Spleen (tissue), 7 donors: Measurements from ENCODE around the gene SLC25A20.

ENCODE experiments used
- CTCF ChIP-seq, 11 experiments: fragments of 200-600 bp in 7 of 11; fragments of 450-650 bp in 4 of 11; sonication (generic) in 4 of 11; IDR thresholded peaks in 8 of 11; conservative IDR thresholded peaks in 3 of 11; 1 replicate in 7 of 11; 2 replicates in 4 of 11; pipeline versions ENCODE4 v1.4.0 to v1.8.0; 2016 to 2021; ENCODE audit warnings: antibody characterized with exemption in 11 of 11, inconsistent platforms in 4 of 11, mild to moderate bottlenecking in 1 of 11
- POLR2A ChIP-seq, 3 donors: fragments of 450-650 bp; IDR thresholded peaks; one replicate each; pipeline ENCODE4 v1.5.1; 2017; ENCODE audit warnings: antibody characterized with exemption in 3 of 3, mild to moderate bottlenecking in 1 of 3
- POLR2AphosphoS5 ChIP-seq, 3 donors: sonication (generic); formaldehyde crosslinking; IDR thresholded peaks; one replicate each; pipeline ENCODE4 v1.5.1; 2017; ENCODE audit warnings: antibody characterized with exemption in 3 of 3
- donor health status: DM: no; HTN: no; CAD: no; lungs with moderate emphysema.
- donor health status: DM: no; HTN: no; CAD: no.
- donor health status: DM: no; HTN: no; CAD: no.

DNA sequence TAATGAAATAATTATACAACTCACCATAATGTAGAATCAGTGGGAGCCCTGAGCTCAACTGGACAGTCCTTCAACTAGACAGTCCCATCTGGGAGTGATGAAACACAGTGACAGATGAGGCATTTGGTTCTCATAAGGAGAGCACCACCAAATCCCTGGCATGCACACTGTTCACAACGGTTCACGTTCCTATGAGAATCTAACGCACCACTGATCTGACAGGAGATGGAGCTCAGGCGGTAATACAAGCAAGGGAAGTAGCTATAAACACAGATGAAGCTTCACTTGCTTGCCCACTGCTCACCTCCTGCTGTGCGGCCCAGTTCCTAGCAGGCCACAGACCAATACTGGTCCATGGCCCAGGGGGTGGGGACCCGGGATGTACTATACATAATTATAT is 68.0 kb downstream of the SLC25A20 start:
- TF ChIP-seq CTCF (IDR thresholded peaks at IDR 0.05 in 8 of 11, conservative IDR thresholded peaks at IDR 0.05 in 3 of 11) (no peak), POLR2A (IDR thresholded peaks at IDR 0.05) (no peak), POLR2AphosphoS5 (IDR thresholded peaks at IDR 0.05) (no peak)
